Measurements from ENCODE around the gene TUFM. TPM values are rescaled to one million over a fixed set of nuclear protein-coding genes. Genes with fewer than 3 reads are reported as not detected.
"Not testable (repeated sequence)": the region's sequence is repeated elsewhere in the genome, so short reads cannot be mapped to it uniquely, and the experiment has no call there.

Gene TUFM
- total RNA-seq, 1 donor = 101 TPM

DNA sequence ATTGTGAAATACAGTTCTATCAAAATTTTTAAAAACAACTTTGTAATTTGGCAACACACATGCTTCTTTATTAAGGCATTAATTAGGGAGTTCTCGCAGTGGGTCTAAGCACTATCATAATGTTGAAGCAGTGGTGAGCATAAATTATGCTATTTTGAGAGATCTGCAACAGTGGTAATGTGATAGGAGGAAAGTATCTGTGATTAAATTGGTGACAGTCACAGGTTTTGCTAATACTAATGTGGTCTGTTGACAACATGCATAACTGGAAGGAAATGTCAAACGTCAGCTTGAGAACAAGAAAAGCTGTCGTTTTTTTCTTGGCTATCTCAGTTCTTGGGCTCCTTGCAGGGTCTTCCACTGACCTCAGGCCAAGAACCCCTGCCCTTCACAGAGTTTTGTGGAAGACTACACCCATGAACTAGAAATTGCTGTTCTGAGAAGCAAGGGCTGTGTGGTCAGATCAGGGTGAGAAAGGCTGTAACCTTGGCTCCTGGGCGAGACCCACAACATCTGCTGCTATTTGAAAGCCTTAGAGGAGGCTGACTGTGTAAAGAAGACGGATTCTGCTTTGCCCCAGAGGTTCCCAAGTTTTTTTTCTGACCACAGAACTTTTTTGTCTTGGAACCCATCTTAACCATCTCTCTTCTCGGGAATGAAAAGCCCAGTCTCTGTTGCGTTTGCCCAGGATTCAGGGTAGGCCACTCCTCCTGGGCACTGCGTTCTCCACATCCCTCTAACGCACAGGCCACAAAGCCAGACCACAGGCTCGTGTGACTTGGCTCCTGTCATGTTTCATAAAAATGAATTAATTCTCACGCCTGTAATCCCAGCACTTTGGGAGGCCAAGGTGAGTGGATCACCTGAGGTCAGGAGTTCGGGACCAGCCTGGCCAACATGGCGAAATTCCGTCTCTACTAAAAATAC is 46.1 kb upstream of the TUFM start:
- Histone ChIP-seq H3K4me3 (ENCODE audit: insufficient read depth, low read length) (no peak overlapping the region), H3K36me3 (ENCODE audit: insufficient read depth, low read length) (no peaks in the 10 kb centered on the region), H3K4me2 (ENCODE audit: insufficient read depth, low read length) (no peak overlapping the region), H3K79me2 (ENCODE audit: insufficient read depth, low read length) (no peaks in the 10 kb centered on the region), H2AFZ (ENCODE audit: low read length) (no peak overlapping the region), H3K27me3 (ENCODE audit: insufficient read depth, low read length) (no peaks in the 10 kb centered on the region), H4K20me1 (ENCODE audit: insufficient read depth, low read length) (no peaks in the 10 kb centered on the region), H3K9me3 (ENCODE audit: low read depth, low read length) (no peaks in the 10 kb centered on the region), H3K27ac (ENCODE audit: low read depth, low read length) (no peak overlapping the region), H3K4me1 (ENCODE audit: insufficient read depth, low read length) (no peaks in the 10 kb centered on the region)
- peak; percentile 3 for DNase-seq (ENCODE audit: insufficient read length, low spot score, missing footprints)
- TF ChIP-seq, protein P1, sequence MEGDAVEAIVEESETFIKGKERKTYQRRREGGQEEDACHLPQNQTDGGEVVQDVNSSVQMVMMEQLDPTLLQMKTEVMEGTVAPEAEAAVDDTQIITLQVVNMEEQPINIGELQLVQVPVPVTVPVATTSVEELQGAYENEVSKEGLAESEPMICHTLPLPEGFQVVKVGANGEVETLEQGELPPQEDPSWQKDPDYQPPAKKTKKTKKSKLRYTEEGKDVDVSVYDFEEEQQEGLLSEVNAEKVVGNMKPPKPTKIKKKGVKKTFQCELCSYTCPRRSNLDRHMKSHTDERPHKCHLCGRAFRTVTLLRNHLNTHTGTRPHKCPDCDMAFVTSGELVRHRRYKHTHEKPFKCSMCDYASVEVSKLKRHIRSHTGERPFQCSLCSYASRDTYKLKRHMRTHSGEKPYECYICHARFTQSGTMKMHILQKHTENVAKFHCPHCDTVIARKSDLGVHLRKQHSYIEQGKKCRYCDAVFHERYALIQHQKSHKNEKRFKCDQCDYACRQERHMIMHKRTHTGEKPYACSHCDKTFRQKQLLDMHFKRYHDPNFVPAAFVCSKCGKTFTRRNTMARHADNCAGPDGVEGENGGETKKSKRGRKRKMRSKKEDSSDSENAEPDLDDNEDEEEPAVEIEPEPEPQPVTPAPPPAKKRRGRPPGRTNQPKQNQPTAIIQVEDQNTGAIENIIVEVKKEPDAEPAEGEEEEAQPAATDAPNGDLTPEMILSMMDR (IDR thresholded peaks at IDR 0.05; ENCODE audit: extremely low read depth, low read depth, low read length) = no peak

GRCh38 chr16:28890355-28890754 is 44.2 kb upstream of the TUFM start:
- H3K9me3 ChIP-seq (ENCODE audit: low read depth, low read length); DNase-seq (ENCODE audit: insufficient read length, low spot score, missing footprints); H3K4me3 ChIP-seq (ENCODE audit: insufficient read depth, low read length); H3K36me3 ChIP-seq (ENCODE audit: insufficient read depth, low read length); H4K20me1 ChIP-seq (ENCODE audit: insufficient read depth, low read length); H3K27ac ChIP-seq (ENCODE audit: low read depth, low read length); H3K79me2 ChIP-seq (ENCODE audit: insufficient read depth, low read length); H2AFZ ChIP-seq (ENCODE audit: low read length); H3K27me3 ChIP-seq (ENCODE audit: insufficient read depth, low read length); H3K4me1 ChIP-seq (ENCODE audit: insufficient read depth, low read length); H3K4me2 ChIP-seq (ENCODE audit: insufficient read depth, low read length): not testable (repeated sequence)

DNA sequence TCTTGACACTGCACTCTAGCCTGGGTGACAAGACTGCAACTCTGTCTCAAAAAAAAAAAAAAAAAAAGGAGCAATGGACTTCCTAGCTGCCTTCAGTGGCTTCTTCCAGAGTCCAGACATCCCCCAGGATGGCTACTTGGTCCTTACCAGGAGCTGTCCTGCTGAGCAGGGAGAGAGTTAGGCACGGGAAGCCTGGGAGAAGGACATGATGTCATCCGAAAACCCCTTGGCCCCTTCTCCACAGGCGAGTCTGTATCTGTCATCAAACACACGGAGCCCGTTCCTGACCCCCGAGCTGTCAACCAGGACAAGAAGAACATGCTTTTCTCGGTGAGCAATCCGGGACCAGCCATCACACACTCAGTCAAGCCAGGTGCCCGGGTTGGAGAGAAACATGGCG is 40.8 kb upstream of the TUFM start:
- no peaks in the 10 kb centered on the region for H3K27me3 ChIP-seq (ENCODE audit: insufficient read depth, low read length)
- H3K9me3 ChIP-seq (ENCODE audit: low read depth, low read length) = no peaks in the 10 kb centered on the region
- peak; percentile 8 for DNase-seq (ENCODE audit: insufficient read length, low spot score, missing footprints)
- no peak overlapping the region for H2AFZ ChIP-seq (ENCODE audit: low read length)
- H3K4me2 ChIP-seq (ENCODE audit: insufficient read depth, low read length) = no peak overlapping the region
- no peak overlapping the region for H3K27ac ChIP-seq (ENCODE audit: low read depth, low read length)
- H3K36me3 ChIP-seq (ENCODE audit: insufficient read depth, low read length) = no peaks in the 10 kb centered on the region
- no peaks in the 10 kb centered on the region for H3K79me2 ChIP-seq (ENCODE audit: insufficient read depth, low read length)
- no peak overlapping the region for H3K4me3 ChIP-seq (ENCODE audit: insufficient read depth, low read length)
- no peaks in the 10 kb centered on the region for H4K20me1 ChIP-seq (ENCODE audit: insufficient read depth, low read length)
- TF ChIP-seq, protein P1 (IDR thresholded peaks at IDR 0.05; ENCODE audit: extremely low read depth, low read depth, low read length) = no peak
- H3K4me1 ChIP-seq (ENCODE audit: insufficient read depth, low read length) = no peaks in the 10 kb centered on the region

DNA sequence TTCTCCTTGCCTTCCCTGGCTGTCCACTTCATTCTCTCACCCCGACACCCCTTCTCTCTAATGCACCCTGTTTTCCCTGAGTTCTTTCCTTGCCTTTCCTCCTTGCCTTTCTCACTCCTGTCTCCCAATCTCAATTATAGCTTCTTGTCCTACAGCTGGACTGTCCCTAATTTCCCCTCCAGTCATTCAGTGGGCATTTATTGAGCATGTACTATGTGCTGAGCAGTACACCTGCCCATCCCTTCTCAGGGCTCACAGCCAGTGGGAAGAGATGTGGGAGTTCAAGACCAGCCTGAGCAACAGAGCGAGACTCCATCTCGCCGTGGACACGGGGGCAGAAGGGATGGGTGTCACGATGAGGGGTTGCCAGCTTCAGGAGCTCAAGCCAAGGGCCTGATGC is 37.9 kb upstream of the TUFM start:
- no peaks in the 10 kb centered on the region for H3K9me3 ChIP-seq (ENCODE audit: low read depth, low read length)
- no peak overlapping the region for H3K4me3 ChIP-seq (ENCODE audit: insufficient read depth, low read length)
- H4K20me1 ChIP-seq (ENCODE audit: insufficient read depth, low read length) = no peaks in the 10 kb centered on the region
- TF ChIP-seq, protein P1 (IDR thresholded peaks at IDR 0.05; ENCODE audit: extremely low read depth, low read depth, low read length) = no peak
- H3K4me2 ChIP-seq (ENCODE audit: insufficient read depth, low read length) = no peak overlapping the region
- H3K36me3 ChIP-seq (ENCODE audit: insufficient read depth, low read length) = no peaks in the 10 kb centered on the region
- no peaks in the 10 kb centered on the region for H3K79me2 ChIP-seq (ENCODE audit: insufficient read depth, low read length)
- no peak overlapping the region for H3K27ac ChIP-seq (ENCODE audit: low read depth, low read length)
- H3K27me3 ChIP-seq (ENCODE audit: insufficient read depth, low read length) = no peaks in the 10 kb centered on the region
- peak; percentile 37 for DNase-seq (ENCODE audit: insufficient read length, low spot score, missing footprints)
- peaks cover 14% of the 10 kb centered on the region for H3K4me1 ChIP-seq (ENCODE audit: insufficient read depth, low read length)
- H2AFZ ChIP-seq (ENCODE audit: low read length) = no peak overlapping the region

Data from osteoblast (primary cell).